Measurements from ENCODE around the gene SELENOS. TPM values are rescaled to one million over a fixed set of nuclear protein-coding genes. Genes with fewer than 3 reads are reported as not detected.

SELENOS gene
- polyA plus RNA-seq, 2 donors, result 50.4 to 74.4 TPM

GRCh38 chr15:101228313-101228712, 49.0 kb downstream of the SELENOS start:
- Histone ChIP-seq H3K27ac (ENCODE audit: low read depth in 2 of 2, low read length in 1 of 2) (no peak overlapping the region), H3K27me3 (ENCODE audit: control insufficient read depth in 1 of 2, insufficient read depth in 2 of 2, low read length in 2 of 2) (no peaks in the 10 kb centered on the region), H3K9me3 (ENCODE audit: control insufficient read depth in 2 of 2, insufficient read depth in 1 of 2, low read depth in 1 of 2, low read length in 1 of 2) (peaks cover 0 to 2% of the 10 kb centered on the region in 2 donors)

GRCh38 chr15:101225658-101226057, 51.6 kb downstream of the SELENOS start:
- 77 to 80% methylated on average over 5 of the region's 5 CpGs for WGBS, 2 donors
- peaks cover 0 to 2% of the 10 kb centered on the region in 2 donors for H3K9me3 ChIP-seq (ENCODE audit: control insufficient read depth in 2 of 2, insufficient read depth in 1 of 2, low read depth in 1 of 2, low read length in 1 of 2)
- peaks cover 0 to 2% of the 10 kb centered on the region in 2 donors for H3K4me1 ChIP-seq (ENCODE audit: control insufficient read depth in 2 of 2, insufficient read depth in 2 of 2, low read length in 1 of 2)
- H3K27ac ChIP-seq (ENCODE audit: low read depth in 2 of 2, low read length in 1 of 2), result no peak overlapping the region
- peaks cover 0 to 3% of the 10 kb centered on the region in 2 donors for H3K36me3 ChIP-seq (ENCODE audit: control insufficient read depth in 2 of 2, insufficient read depth in 2 of 2, low read length in 1 of 2)
- H3K27me3 ChIP-seq (ENCODE audit: control insufficient read depth in 1 of 2, insufficient read depth in 2 of 2, low read length in 2 of 2), result no peaks in the 10 kb centered on the region
- H3K4me3 ChIP-seq (ENCODE audit: low read depth in 1 of 2, low read length in 2 of 2), result no peak overlapping the region

More at GRCh38 chr15:101228313-101228712, 49.0 kb downstream of the SELENOS start:
- Histone ChIP-seq H3K4me3 (ENCODE audit: low read depth in 1 of 2, low read length in 2 of 2) (no peak overlapping the region), H3K4me1 (ENCODE audit: control insufficient read depth in 2 of 2, insufficient read depth in 2 of 2, low read length in 1 of 2) (peaks cover 5 to 6% of the 10 kb centered on the region in 2 donors), H3K36me3 (ENCODE audit: control insufficient read depth in 2 of 2, insufficient read depth in 2 of 2, low read length in 1 of 2) (peaks cover 2 to 3% of the 10 kb centered on the region in 2 donors)

Other genes with a start within 250 kb of the SELENOS start
- gene CHSY1, start 25.4 kb downstream of the SELENOS start, polyA plus RNA-seq, result 1 to 10 TPM; 3.3 to 5.2 TPM
- gene SNRPA1, start 17.8 kb upstream of the SELENOS start, polyA plus RNA-seq, result 10 to 100 TPM; 38.9 to 53.2 TPM
- 1 to 10 TPM; 5.4 to 6.5 TPM for gene PCSK6, start 212.2 kb upstream of the SELENOS start, polyA plus RNA-seq